K562 (cell line): ENCODE results near the gene FCRL6. TPM values are rescaled to one million over a fixed set of nuclear protein-coding genes. Genes with fewer than 3 reads are reported as not detected.
A peak's percentile ranks its signal among the peaks of the same experiment; 100 is the strongest.

Source experiments
- ARID1B ChIP-seq: fragments of 450-650 bp; IDR thresholded peaks from 2 replicates; pipeline ENCODE4 v1.6.1; 2016; ENCODE audit warnings: antibody characterized with exemption, mild to moderate bottlenecking, inconsistent platforms
- ARNT ChIP-seq, 2 experiments: fragments of 450-650 bp; IDR thresholded peaks; 2 replicates each; pipeline ENCODE4 v1.6.1; 2016; ENCODE audit warnings: mild to moderate bottlenecking in 1 of 2
- CREB5 ChIP-seq: fragments of 250-450 bp; sonication (Bioruptor Pico); IDR thresholded peaks from 2 replicates; pipeline ENCODE4 v1.5.0; 2020; ENCODE audit warnings: mild to moderate bottlenecking
- CREM ChIP-seq: IDR thresholded peaks from 2 replicates; pipeline ENCODE4 v1.6.1; 2014; ENCODE audit warnings: antibody characterized with exemption, low read depth
- CXXC5 ChIP-seq: fragments of 250-450 bp; sonication (Bioruptor Pico); IDR thresholded peaks from 2 replicates; pipeline ENCODE4 v1.8.0; 2022; ENCODE audit warnings: inconsistent platforms, mild to moderate bottlenecking, moderate library complexity
- ESRRA ChIP-seq: fragments of 450-650 bp; IDR thresholded peaks from 2 replicates; pipeline ENCODE4 v1.6.1; 2014; ENCODE audit warnings: low read depth, mild to moderate bottlenecking, moderate library complexity, borderline replicate concordance
- ETV5 ChIP-seq: sonication (generic); formaldehyde crosslinking; IDR thresholded peaks from 2 replicates; pipeline ENCODE4 v1.4.0; 2020; ENCODE audit warnings: low read depth, mild to moderate bottlenecking, missing genetic modification reagents
- FOXP4 ChIP-seq: sonication (generic); formaldehyde crosslinking; IDR thresholded peaks from 2 replicates; pipeline ENCODE4 v1.8.0; 2022; ENCODE audit warnings: mild to moderate bottlenecking, missing genetic modification reagents, borderline replicate concordance
- HCFC1 ChIP-seq: IDR thresholded peaks from 2 replicates; pipeline ENCODE4 v1.6.1; 2012; ENCODE audit warnings: low read depth, low read length, improper control_type of control experiment
- JUND ChIP-seq, 2 experiments: IDR thresholded peaks; 2 replicates in 1 of 2; 3 replicates in 1 of 2; pipeline ENCODE4 v1.6.1; 2011; ENCODE audit warnings: borderline replicate concordance in 2 of 2, low read depth in 2 of 2, low read length in 2 of 2, improper control_type of control experiment in 1 of 2, missing biosample characterization in 1 of 2, missing genetic modification characterization in 1 of 2, missing genetic modification reagents in 1 of 2
- KDM4B ChIP-seq, 2 experiments: fragments of 450-650 bp in 1 of 2; sonication (generic) in 1 of 2; IDR thresholded peaks; 2 replicates each; pipeline ENCODE4 v1.6.1; 2016 to 2017; ENCODE audit warnings: borderline replicate concordance in 2 of 2, antibody characterized with exemption in 1 of 2, low read depth in 1 of 2, mild to moderate bottlenecking in 1 of 2
- LCOR ChIP-seq: sonication (generic); formaldehyde crosslinking; IDR thresholded peaks from 2 replicates; pipeline ENCODE4 v1.8.0; 2022; ENCODE audit warnings: mild to moderate bottlenecking, missing genetic modification reagents
- MTF1 ChIP-seq: fragments of 250-450 bp; sonication (Bioruptor Pico); IDR thresholded peaks from 2 replicates; pipeline ENCODE4 v1.9.0; 2021; ENCODE audit warnings: moderate library complexity, mild to moderate bottlenecking, inconsistent platforms, borderline replicate concordance
- NR3C1 ChIP-seq: sonication (generic); formaldehyde crosslinking; IDR thresholded peaks from 2 replicates; pipeline ENCODE4 v1.8.1; 2022; ENCODE audit warnings: missing genetic modification reagents
- NR4A1 ChIP-seq, 2 experiments: fragments of 250-450 bp in 1 of 2; fragments of 450-650 bp in 1 of 2; sonication (Bioruptor Pico) in 1 of 2; IDR thresholded peaks; 2 replicates each; pipeline versions ENCODE4 v1.4.0 to v1.6.1; 2016 to 2020; ENCODE audit warnings: mild to moderate bottlenecking in 2 of 2, missing compliant biosample characterization in 1 of 2, missing genetic modification characterization in 1 of 2, moderate library complexity in 1 of 2
- YY1 ChIP-seq, 3 experiments: IDR thresholded peaks; 2 replicates each; pipeline ENCODE4 v1.6.1; 2011; ENCODE audit warnings: low read length in 2 of 3, mild to moderate bottlenecking in 2 of 3, moderate library complexity in 2 of 3, borderline replicate concordance in 1 of 3, control low read depth in 1 of 3, low read depth in 1 of 3; ENCODE audit not compliant: insufficient read depth in 3 of 3, insufficient replicate concordance in 2 of 3, control insufficient read depth in 1 of 3, insufficient read length in 1 of 3; ENCODE audit errors: extremely low read depth in 1 of 3
- ZBTB7A ChIP-seq: IDR thresholded peaks from 2 replicates; pipeline ENCODE4 v1.6.1; 2011; ENCODE audit warnings: low read depth, mild to moderate bottlenecking, low read length, moderate library complexity, borderline replicate concordance; ENCODE audit not compliant: control insufficient read depth
- ZNF780A ChIP-seq: fragments of 250-450 bp; sonication (Bioruptor Pico); IDR thresholded peaks from 2 replicates; pipeline ENCODE4 v1.5.0; 2021; ENCODE audit warnings: mild to moderate bottlenecking
- ZNF830 ChIP-seq: fragments of 250-450 bp; sonication (Bioruptor Pico); IDR thresholded peaks from 2 replicates; pipeline ENCODE4 v1.5.0; 2021; ENCODE audit warnings: mild to moderate bottlenecking
- polyA plus RNA-seq, 8 experiments: library from polyadenylated mRNA; depleted of rRNA in 4 of 8; stranded (reverse) in 5 of 8; unstranded in 3 of 8; fragments of >200 nt; fragmentation: Nextera tagmentation in 2 of 8; fragmentation: Illumina TruSeq in 1 of 8; extraction: Ambion mirVana in 2 of 8; extraction: Trizol in 1 of 8; gene quantifications; 2 replicates each; pipeline versions ENCODE4 v1.2.1 to v1.2.3, GENCODE V29; 2011 to 2014; ENCODE audit warnings: inconsistent platforms in 1 of 8, missing spikeins in 1 of 8
- total RNA-seq, 7 experiments: library from RNA; depleted of rRNA in 6 of 7; stranded (reverse); fragments of >200 nt in 6 of 7; fragmentation: Illumina TruSeq in 2 of 7; extraction: Trizol in 2 of 7; gene quantifications; 2 replicates each; pipeline versions ENCODE4 v1.2.1 to v1.2.3, GENCODE V29; 2011 to 2021; ENCODE audit warnings: low replicate concordance in 1 of 7
- TF ChIP-seq, protein P1 (sequence below): sonication (generic); formaldehyde crosslinking; IDR thresholded peaks from 2 replicates; pipeline ENCODE4 v1.8.0; 2022; ENCODE audit warnings: mild to moderate bottlenecking, low read depth, missing genetic modification reagents

FCRL6 gene
- total and polyA plus RNA-seq, 9 of the 15 experiments (the other 6 are each of a cell fraction or from before 2014, with no cell fraction given), result not detected

- TF ChIP-seq NR4A1 (CRISPR knock-in tag; IDR thresholded peaks at IDR 0.05) (no peak), NR4A1 (tag; IDR thresholded peaks at IDR 0.05) (no peak), MTF1 (CRISPR knock-in tag) (no peak), ETV5 (CRISPR knock-in tag) (no peak), YY1 (IDR thresholded peaks at IDR 0.05; ENCODE audit: borderline replicate concordance in 1 of 3, control insufficient read depth in 1 of 3, extremely low read depth in 1 of 3, insufficient read depth in 3 of 3, insufficient read length in 1 of 3, insufficient replicate concordance in 2 of 3, low read depth in 1 of 3, low read length in 2 of 3) (no peak), FOXP4 (peak; percentile 12; the same call in 1 of the 2 replicates), CXXC5 (CRISPR knock-in tag) (peak; percentile 85), ARID1B (no peak), ESRRA (peak; percentile 26), HCFC1 (peak; percentile 43; the same call in 1 of the 2 replicates), ARNT (IDR thresholded peaks at IDR 0.05) (no peak), CREB5 (CRISPR knock-in tag) (no peak), NR3C1 (no peak; the same call in 1 of the 2 replicates), ZNF780A (no peak), KDM4B (IDR thresholded peaks at IDR 0.05; ENCODE audit: borderline replicate concordance in 2 of 2, low read depth in 1 of 2) (peak in 1 of 2 experiments; percentile 15; a peak in 1 of 4 replicates), JUND (IDR thresholded peaks at IDR 0.05; ENCODE audit: borderline replicate concordance, low read depth, low read length) (peak; percentile 80), JUND (tag; IDR thresholded peaks at IDR 0.05; ENCODE audit: borderline replicate concordance, low read depth, low read length) (peak; percentile 58; the same call in 1 of the 3 replicates), ZBTB7A (peak; percentile 65; the same call in 1 of the 2 replicates), LCOR (CRISPR knock-in tag) (peak; percentile 82; the same call in 1 of the 2 replicates), CREM (peak; percentile 92), ZNF830 (CRISPR knock-in tag) (no peak)
- TF ChIP-seq, protein P1, sequence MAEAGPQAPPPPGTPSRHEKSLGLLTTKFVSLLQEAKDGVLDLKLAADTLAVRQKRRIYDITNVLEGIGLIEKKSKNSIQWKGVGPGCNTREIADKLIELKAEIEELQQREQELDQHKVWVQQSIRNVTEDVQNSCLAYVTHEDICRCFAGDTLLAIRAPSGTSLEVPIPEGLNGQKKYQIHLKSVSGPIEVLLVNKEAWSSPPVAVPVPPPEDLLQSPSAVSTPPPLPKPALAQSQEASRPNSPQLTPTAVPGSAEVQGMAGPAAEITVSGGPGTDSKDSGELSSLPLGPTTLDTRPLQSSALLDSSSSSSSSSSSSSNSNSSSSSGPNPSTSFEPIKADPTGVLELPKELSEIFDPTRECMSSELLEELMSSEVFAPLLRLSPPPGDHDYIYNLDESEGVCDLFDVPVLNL, result no peak
Measured at GRCh38 chr1:159780583-159781582, 21.3 kb upstream of the FCRL6 start, which contains the start of gene DUSP23 (continued).
